HG02938 (cell line): Measurements from ENCODE around the gene SEMA4A.
A peak's percentile ranks its signal among the peaks of the same experiment; 100 is the strongest.

Experiments used
- ATAC-seq: cut with Tn5 transposase; IDR thresholded peaks from one replicate; pipeline ENCODE4 v1.9.1; 2021; ENCODE audit warnings: mild to moderate bottlenecking, moderate library complexity; ENCODE audit not compliant: unreplicated experiment

SEMA4A gene

GRCh38 chr1:156226116-156226538 is 72.7 kb downstream of the SEMA4A start:
- ATAC-seq, result peak; percentile 60

GRCh38 chr1:156226782-156227181 is 73.4 kb downstream of the SEMA4A start:
- peak; percentile 4 for ATAC-seq
